PC-9 (cell line): ENCODE results near the gene KCNG1. TPM values are rescaled to one million over a fixed set of nuclear protein-coding genes. Genes with fewer than 3 reads are reported as not detected.

Experiments
- BruUV-seq: library from RNA; stranded (reverse); fragments of 400-500 nt; replicated peaks from 2 replicates; lab custom pipeline; 2021; lab: Mats Ljungman, UMichigan
- CTCF ChIA-PET: fragments of 300-600 bp; sonication (Branson Sonifier 250); formaldehyde crosslinking; loops from one replicate; lab custom pipeline; 2022; ENCODE audit warnings: antibody characterized with exemption; lab: Charles Lee
- POLR2A ChIA-PET: fragments of 300-600 bp; sonication (Branson Sonifier 250); formaldehyde crosslinking; loops from one replicate; lab custom pipeline; 2022; ENCODE audit warnings: antibody characterized with exemption; ENCODE audit not compliant: unreplicated experiment; lab: Charles Lee
- DNase-seq, 2 experiments: peaks; one replicate each; pipeline versions ENCODE4 v3.0.0 to v3.0.0-alpha.2; 2015 to 2022; ENCODE audit warnings: mixed read lengths in 1 of 2
- H2AFZ ChIP-seq: fragments of 200-600 bp; sonication (generic); 2 replicates; pipeline ENCODE4 v1.8.1; 2017; ENCODE audit warnings: antibody characterized with exemption
- H3F3A ChIP-seq: fragments of 200-600 bp; sonication (generic); 2 replicates; pipeline ENCODE4 v1.8.1; 2017; ENCODE audit warnings: antibody characterized with exemption, mild to moderate bottlenecking, low read depth; ENCODE audit not compliant: insufficient read depth
- H3K27ac ChIP-seq: fragments of 200-600 bp; sonication (generic); 2 replicates; pipeline ENCODE4 v1.6.1; 2016; ENCODE audit warnings: mixed run types
- H3K27me3 ChIP-seq: fragments of 200-600 bp; sonication (generic); 2 replicates; pipeline ENCODE4 v1.6.1; 2016; ENCODE audit warnings: low read depth, mixed run types; ENCODE audit not compliant: insufficient read depth
- H3K36me3 ChIP-seq: fragments of 200-600 bp; sonication (generic); 2 replicates; pipeline ENCODE4 v1.6.1; 2016; ENCODE audit warnings: low read depth, mixed run types
- H3K4me1 ChIP-seq: fragments of 200-600 bp; sonication (generic); replicated peaks from 2 replicates; pipeline ENCODE4 v1.6.1; 2016; ENCODE audit warnings: mixed run types; ENCODE audit not compliant: insufficient read depth
- H3K4me2 ChIP-seq: fragments of 200-600 bp; sonication (generic); 2 replicates; pipeline ENCODE4 v1.6.1; 2017; ENCODE audit warnings: mixed run types
- H3K4me3 ChIP-seq: fragments of 200-600 bp; sonication (generic); 2 replicates; pipeline ENCODE4 v1.6.1; 2016; ENCODE audit warnings: mixed run types
- H3K79me2 ChIP-seq: fragments of 200-600 bp; sonication (generic); 2 replicates; pipeline ENCODE4 v1.6.1; 2017; ENCODE audit warnings: low read depth, mixed run types
- H3K9me2 ChIP-seq: fragments of 200-600 bp; sonication (generic); 2 replicates; pipeline ENCODE4 v1.8.1; 2017; ENCODE audit warnings: mild to moderate bottlenecking; ENCODE audit not compliant: insufficient read depth
- H3K9me3 ChIP-seq: fragments of 200-600 bp; sonication (generic); 2 replicates; pipeline ENCODE4 v1.8.1; 2016; ENCODE audit warnings: low read depth; ENCODE audit not compliant: insufficient read depth
- H4K20me1 ChIP-seq: fragments of 200-600 bp; sonication (generic); 2 replicates; pipeline ENCODE4 v1.8.1; 2017; ENCODE audit not compliant: insufficient read depth
- EZH2 ChIP-seq: fragments of 200-600 bp; sonication (generic); IDR thresholded peaks from 2 replicates; pipeline ENCODE4 v1.8.0; 2017; ENCODE audit warnings: antibody characterized with exemption, low read depth
- intact Hi-C: fragments of 100-400 bp; cut with micrococcal nuclease; formaldehyde crosslinking; loops from one replicate; pipeline ENCODE4 v1.10.0; 2022; ENCODE audit not compliant: unreplicated experiment
- total RNA-seq: library from RNA; stranded (reverse); gene quantifications from 2 replicates; pipeline ENCODE4 v1.2.3, GENCODE V29; 2021
- TF ChIP-seq, protein P1 (sequence below): fragments of 200-600 bp; sonication (generic); conservative IDR thresholded peaks from 2 replicates; pipeline ENCODE4 v1.6.1; 2017; ENCODE audit warnings: mixed run types, antibody characterized with exemption, mild to moderate bottlenecking, moderate library complexity

Gene KCNG1
- total RNA-seq, 1 experiment from 2014 or later = not detected

DNA sequence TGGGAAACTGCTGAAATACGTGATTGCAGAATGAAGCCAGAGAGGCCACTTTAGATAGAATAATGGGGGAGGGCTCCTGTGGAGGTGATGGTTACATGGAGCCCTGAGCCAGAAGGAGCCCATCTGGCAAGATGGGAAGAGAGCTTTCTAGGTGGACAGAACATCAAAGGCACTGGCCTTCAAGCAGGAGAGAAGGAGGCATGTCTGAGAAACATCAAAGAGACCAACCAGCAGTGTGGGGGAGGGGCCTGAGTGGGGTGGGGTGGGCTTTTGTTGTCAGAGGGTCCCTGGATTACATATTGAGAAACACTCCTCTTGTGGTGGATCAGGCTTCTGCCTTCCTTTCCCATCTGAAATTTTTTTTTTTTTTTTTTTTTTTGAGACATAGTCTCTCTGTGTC, 1.9 kb upstream of the KCNG1 start:
- TF ChIP-seq, protein P1, sequence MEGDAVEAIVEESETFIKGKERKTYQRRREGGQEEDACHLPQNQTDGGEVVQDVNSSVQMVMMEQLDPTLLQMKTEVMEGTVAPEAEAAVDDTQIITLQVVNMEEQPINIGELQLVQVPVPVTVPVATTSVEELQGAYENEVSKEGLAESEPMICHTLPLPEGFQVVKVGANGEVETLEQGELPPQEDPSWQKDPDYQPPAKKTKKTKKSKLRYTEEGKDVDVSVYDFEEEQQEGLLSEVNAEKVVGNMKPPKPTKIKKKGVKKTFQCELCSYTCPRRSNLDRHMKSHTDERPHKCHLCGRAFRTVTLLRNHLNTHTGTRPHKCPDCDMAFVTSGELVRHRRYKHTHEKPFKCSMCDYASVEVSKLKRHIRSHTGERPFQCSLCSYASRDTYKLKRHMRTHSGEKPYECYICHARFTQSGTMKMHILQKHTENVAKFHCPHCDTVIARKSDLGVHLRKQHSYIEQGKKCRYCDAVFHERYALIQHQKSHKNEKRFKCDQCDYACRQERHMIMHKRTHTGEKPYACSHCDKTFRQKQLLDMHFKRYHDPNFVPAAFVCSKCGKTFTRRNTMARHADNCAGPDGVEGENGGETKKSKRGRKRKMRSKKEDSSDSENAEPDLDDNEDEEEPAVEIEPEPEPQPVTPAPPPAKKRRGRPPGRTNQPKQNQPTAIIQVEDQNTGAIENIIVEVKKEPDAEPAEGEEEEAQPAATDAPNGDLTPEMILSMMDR = no peak
- no peak for TF ChIP-seq EZH2
- no peaks in the 10 kb centered on the region for H3K9me3 ChIP-seq
- DNase-seq = no peak
- no peaks in the 10 kb centered on the region for H3K9me2 ChIP-seq
- no peak overlapping the region for H3K4me2 ChIP-seq
- no TSS peak for BruUV-seq
- no peaks in the 10 kb centered on the region for H3K4me1 ChIP-seq
- POLR2A ChIA-PET = interaction anchor here (0.7 kb wide), 1 partner anchor 432 kb away, joined by 4 read pairs; no protein-coding TSS in a partner anchor
- no peaks in the 10 kb centered on the region for H4K20me1 ChIP-seq
- H3K36me3 ChIP-seq = no peaks in the 10 kb centered on the region
- H3F3A ChIP-seq = no peaks in the 10 kb centered on the region
- CTCF ChIA-PET = no interaction called here
- H2AFZ ChIP-seq = no peak overlapping the region
- intact Hi-C loops = no loop called here
- H3K4me3 ChIP-seq = no peak overlapping the region
- no peaks in the 10 kb centered on the region for H3K79me2 ChIP-seq
- peaks cover 91% of the 10 kb centered on the region for H3K27me3 ChIP-seq
- H3K27ac ChIP-seq = no peak overlapping the region

DNA sequence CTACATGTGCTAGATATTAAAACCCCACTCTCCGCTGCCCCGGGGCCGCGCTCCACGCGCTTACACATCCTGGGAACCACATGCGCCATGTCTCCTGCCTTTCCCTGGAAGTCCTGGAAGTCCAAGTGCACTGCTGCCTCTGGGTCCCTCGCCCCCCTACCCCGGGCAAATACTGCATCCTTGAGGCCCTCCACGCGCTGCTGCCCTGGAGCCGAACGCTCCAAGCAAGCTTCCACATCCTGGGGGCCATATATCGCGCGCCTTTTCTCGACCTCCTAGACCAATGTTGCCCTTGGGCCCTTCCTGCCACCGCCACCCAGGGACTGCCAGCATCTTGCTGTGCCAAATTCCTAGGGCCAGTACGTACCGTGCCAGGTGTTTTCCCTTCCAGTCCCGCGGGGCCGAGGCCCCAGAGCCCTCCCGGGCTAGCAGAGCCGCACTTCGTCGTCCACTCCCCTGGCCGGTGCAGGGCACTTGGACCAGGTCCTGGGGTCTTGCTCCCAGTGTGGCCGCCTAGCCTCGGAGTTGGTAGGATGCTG, 779 bp upstream of the KCNG1 start:
- ChIA-PET POLR2A (no interaction called here), CTCF (no interaction called here)
- Histone ChIP-seq H3K4me1 (no peaks in the 10 kb centered on the region), H3K27me3 (peaks cover 85% of the 10 kb centered on the region), H3K9me3 (no peaks in the 10 kb centered on the region), H3K4me2 (no peak overlapping the region), H3K9me2 (no peaks in the 10 kb centered on the region), H3K4me3 (no peak overlapping the region), H3K27ac (no peak overlapping the region), H3K36me3 (no peaks in the 10 kb centered on the region), H2AFZ (no peak overlapping the region), H3F3A (no peaks in the 10 kb centered on the region), H3K79me2 (no peaks in the 10 kb centered on the region), H4K20me1 (no peaks in the 10 kb centered on the region)
- TF ChIP-seq, protein P1 = no peak
- no peak for TF ChIP-seq EZH2
- BruUV-seq = no TSS peak
- intact Hi-C loops = no loop called here
- DNase-seq = no peak

DNA sequence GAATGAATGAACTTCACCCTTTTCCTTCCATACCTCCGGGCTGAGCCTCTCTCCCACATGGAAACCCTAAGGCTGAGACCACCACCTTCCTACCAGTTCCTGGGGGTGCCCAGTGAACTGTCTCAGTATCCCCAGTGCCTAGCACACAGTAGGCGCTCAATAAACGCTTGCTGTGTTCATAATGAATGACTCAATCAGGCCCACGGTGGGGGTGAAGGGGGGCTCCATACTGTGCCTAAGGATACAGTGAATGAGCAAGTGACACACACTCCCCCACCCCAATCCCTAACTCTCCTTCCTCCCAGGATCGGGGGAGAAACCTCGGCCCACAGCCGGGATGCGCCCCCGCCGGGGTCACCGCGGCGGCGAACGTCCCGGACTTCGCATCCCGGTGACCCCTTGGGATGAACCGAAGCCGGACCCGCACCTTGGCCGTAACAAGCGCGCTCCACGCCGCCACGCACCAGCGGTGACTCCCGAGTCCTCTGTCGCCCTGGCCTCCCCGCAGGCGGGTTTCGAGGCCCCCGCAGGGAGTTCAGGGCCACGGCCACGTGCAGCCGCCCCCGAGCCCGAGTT, 592 bp downstream of the KCNG1 start:
- POLR2A ChIA-PET = no interaction called here
- Histone ChIP-seq H3K9me3 (no peaks in the 10 kb centered on the region), H4K20me1 (no peaks in the 10 kb centered on the region), H3K4me1 (no peaks in the 10 kb centered on the region), H3K27ac (no peak overlapping the region), H3K36me3 (no peaks in the 10 kb centered on the region), H3K4me3 (no peak overlapping the region), H3K27me3 (peaks cover 85% of the 10 kb centered on the region), H3K9me2 (no peaks in the 10 kb centered on the region), H3K4me2 (no peak overlapping the region), H2AFZ (no peak overlapping the region), H3F3A (no peaks in the 10 kb centered on the region), H3K79me2 (no peaks in the 10 kb centered on the region)
- intact Hi-C loops = no loop called here
- TF ChIP-seq, protein P1 = no peak
- no peak for TF ChIP-seq EZH2
- CTCF ChIA-PET = no interaction called here
- BruUV-seq = no TSS peak
- no peak for DNase-seq
